HUES6 (cell line): ENCODE results near the gene SLC9A3.

Experiments
- H3K27ac ChIP-seq: 2 replicates; pipeline ENCODE4 v1.7.0; 2013; ENCODE audit warnings: low read depth, mild to moderate bottlenecking, low read length, inconsistent platforms
- H3K27me3 ChIP-seq: 2 replicates; pipeline ENCODE4 v1.6.1; 2013; ENCODE audit warnings: low read length; ENCODE audit not compliant: control insufficient read depth, insufficient read depth
- H3K36me3 ChIP-seq: 2 replicates; pipeline ENCODE4 v1.6.1; 2013; ENCODE audit warnings: low read length; ENCODE audit not compliant: control insufficient read depth, insufficient read depth
- H3K4me1 ChIP-seq: 2 replicates; pipeline ENCODE4 v1.6.1; 2013; ENCODE audit warnings: low read length; ENCODE audit not compliant: control insufficient read depth, insufficient read depth
- H3K4me3 ChIP-seq: 2 replicates; pipeline ENCODE4 v1.5.1; 2013; ENCODE audit warnings: low read depth, low read length
- H3K9ac ChIP-seq: one replicate; pipeline ENCODE4 v1.6.1; 2013; ENCODE audit warnings: mild to moderate bottlenecking, low read length
- H3K9me3 ChIP-seq: 2 replicates; pipeline ENCODE4 v1.6.1; 2013; ENCODE audit warnings: low read depth, low read length; ENCODE audit not compliant: control insufficient read depth, insufficient read depth

Gene SLC9A3

DNA sequence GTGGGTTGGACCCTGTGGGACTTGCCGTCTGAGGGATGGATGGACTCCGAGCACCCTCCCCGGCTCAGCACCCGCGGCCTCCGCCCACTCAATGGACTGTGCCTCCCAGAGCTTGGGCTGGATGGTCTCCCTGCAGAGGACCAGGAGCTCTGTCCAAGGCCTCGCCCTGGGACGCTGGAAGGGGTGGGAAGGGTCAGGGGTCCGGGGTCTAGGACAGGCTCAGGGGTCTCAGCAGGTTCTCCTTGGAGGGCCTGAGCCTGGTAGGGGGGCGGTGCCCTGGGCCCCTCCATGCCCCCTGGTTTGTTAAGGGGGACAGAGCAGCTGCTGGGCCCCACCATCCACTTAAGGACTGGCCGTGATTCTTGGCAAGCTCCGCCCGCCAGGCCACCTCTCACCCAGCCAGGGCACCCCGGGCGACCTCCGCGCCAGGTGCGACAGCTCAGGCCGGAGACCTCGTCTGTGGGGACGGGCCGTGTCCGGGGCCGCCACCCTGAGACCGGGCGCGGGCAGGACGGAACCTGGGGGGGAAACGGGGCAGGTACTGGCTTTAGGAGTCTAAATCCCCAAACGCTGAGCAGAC, 52.1 kb downstream of the SLC9A3 start:
- no peaks in the 10 kb centered on the region for H3K9me3 ChIP-seq
- peak overlapping the region; percentile 79 for H3K4me3 ChIP-seq
- H3K9ac ChIP-seq, result peak overlapping the region; percentile 82
- peaks cover 22% of the 10 kb centered on the region for H3K27me3 ChIP-seq
- peak overlapping the region; percentile 94 for H3K27ac ChIP-seq
- peaks cover 12% of the 10 kb centered on the region; the same call in 1 of the 2 replicates for H3K4me1 ChIP-seq
- peaks cover 10% of the 10 kb centered on the region; the same call in 1 of the 2 replicates for H3K36me3 ChIP-seq

DNA sequence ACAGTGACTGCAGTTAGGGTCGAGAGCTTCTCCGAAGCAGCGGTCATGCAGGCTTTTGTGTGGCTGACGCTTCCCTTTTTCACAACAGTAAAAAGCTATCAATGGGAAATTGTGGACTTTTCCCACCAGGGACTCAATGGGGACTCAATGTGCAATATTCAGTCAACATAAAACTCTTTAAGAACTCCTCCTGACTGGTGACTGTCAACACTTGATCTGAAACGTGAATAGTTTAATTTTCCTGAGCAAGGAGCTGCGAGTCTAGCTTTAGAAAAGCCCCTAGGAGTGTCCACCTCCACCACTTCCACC, 52.5 kb downstream of the SLC9A3 start:
- Histone ChIP-seq H3K36me3 (peaks cover 14% of the 10 kb centered on the region), H3K4me3 (peak overlapping the region; percentile 79), H3K9ac (no peak overlapping the region), H3K4me1 (peaks cover 12% of the 10 kb centered on the region; the same call in 1 of the 2 replicates), H3K27me3 (peaks cover 22% of the 10 kb centered on the region), H3K9me3 (no peaks in the 10 kb centered on the region), H3K27ac (no peak overlapping the region)

- no peaks in the 10 kb centered on the region for H3K9me3 ChIP-seq
- H3K4me3 ChIP-seq, result peak overlapping the region; percentile 79; the same call in 1 of the 2 replicates
- H3K4me1 ChIP-seq, result peaks cover 12% of the 10 kb centered on the region; the same call in 1 of the 2 replicates
- H3K36me3 ChIP-seq, result peaks cover 20% of the 10 kb centered on the region
- H3K27ac ChIP-seq, result no peak overlapping the region
- H3K27me3 ChIP-seq, result peaks cover 22% of the 10 kb centered on the region
- no peak overlapping the region for H3K9ac ChIP-seq
These were observed 53.1 kb downstream of the SLC9A3 start for GRCh38 chr5:470961-471749.

DNA sequence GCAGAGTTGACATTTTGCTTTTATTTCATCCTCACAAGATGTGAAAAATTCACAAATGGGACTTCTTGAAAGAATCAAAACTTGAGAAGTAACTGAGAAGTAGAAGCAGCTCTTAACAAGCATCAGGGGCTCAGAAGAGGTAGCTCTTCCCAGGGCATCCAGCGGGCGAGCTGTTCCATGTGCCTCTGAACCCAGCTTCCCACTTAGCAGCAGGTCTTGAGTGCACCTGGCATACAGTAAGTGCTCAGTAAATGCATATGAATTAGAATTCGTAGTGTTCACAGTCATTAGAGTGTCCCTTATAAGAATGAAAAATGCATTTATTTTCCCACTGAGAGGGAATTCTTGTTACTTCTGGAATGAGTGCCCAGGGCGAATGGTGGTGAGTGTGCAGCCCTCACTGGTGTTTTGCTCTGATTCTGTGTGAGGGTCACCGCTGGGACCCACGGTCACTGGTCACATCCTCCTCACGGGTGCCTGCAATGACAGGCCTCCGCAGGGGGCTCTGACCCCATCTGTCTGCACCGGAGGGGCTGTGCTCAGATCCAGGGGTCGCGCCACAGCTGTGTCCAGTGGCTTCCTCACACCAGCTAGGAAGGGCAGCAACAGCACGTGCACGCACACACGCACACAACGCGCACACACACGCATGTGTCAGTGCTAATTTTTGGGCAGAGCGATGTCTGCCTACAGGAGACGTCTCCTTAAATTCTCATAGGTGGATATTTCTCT, 54.3 kb downstream of the SLC9A3 start:
- H3K27ac ChIP-seq, result no peak overlapping the region
- H3K4me1 ChIP-seq, result peaks cover 12% of the 10 kb centered on the region; the same call in 1 of the 2 replicates
- H3K4me3 ChIP-seq, result no peak overlapping the region
- peaks cover 11% of the 10 kb centered on the region for H3K27me3 ChIP-seq
- H3K9ac ChIP-seq, result no peak overlapping the region
- H3K36me3 ChIP-seq, result peaks cover 29% of the 10 kb centered on the region
- no peaks in the 10 kb centered on the region for H3K9me3 ChIP-seq

DNA sequence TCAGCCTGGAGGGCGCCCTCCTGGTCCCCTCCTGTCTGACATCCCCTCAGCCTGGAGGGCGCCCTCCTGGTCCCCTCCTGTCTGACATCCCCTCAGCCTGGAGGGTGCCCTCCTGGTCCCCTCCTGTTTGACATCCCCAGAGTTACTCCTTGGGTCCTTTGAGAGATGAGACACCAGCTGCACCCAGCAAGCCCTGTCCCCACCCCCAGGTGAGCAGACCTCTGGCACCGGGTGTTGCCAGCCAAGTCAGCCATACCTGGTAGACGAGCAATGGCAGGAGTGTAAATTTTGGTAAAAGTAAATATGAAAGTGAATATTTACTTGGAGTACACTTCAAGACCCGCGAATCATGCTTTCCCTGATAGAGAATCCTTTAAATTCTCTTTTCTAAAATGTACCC, 55.8 kb downstream of the SLC9A3 start:
- H3K4me3 ChIP-seq, result no peak overlapping the region
- no peaks in the 10 kb centered on the region for H3K9me3 ChIP-seq
- no peak overlapping the region for H3K9ac ChIP-seq
- no peak overlapping the region for H3K27ac ChIP-seq
- no peaks in the 10 kb centered on the region for H3K27me3 ChIP-seq
- peaks cover 38% of the 10 kb centered on the region for H3K36me3 ChIP-seq
- peaks cover 12% of the 10 kb centered on the region; the same call in 1 of the 2 replicates for H3K4me1 ChIP-seq

DNA sequence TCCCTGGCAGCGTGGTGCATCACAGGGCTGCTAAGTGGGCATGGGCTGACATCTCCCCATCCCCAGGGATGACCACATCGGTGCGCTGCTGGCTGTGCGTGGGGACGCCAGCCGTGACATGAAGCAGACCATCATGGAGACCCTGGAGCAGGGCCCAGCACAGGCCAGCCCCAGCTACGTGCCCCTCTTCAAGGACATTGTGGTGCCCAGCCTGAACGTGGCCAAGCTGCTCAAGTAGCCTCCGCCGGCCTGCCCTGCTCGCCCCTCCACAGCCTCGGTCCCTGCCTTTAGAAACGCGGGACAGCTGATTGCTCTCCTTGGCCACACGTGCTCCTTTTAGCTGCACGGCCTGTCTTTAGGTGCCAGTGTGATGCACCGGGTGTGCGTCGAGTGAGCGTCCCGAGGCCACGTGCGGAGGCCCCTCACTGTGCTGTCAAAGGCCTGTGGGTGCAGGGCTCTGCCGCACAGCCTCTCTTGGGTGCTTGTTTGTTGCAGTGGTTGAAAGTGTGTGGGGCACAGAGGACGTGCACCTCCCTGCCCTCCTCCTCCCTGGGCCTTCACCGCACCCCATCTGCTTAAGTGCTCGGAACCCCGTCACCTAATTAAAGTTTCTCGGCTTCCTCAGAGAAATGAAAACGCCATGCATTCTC, 57.5 kb downstream of the SLC9A3 start:
- no peak overlapping the region for H3K9ac ChIP-seq
- H3K9me3 ChIP-seq, result no peaks in the 10 kb centered on the region
- no peak overlapping the region for H3K4me3 ChIP-seq
- H3K4me1 ChIP-seq, result peaks cover 4% of the 10 kb centered on the region; the same call in 1 of the 2 replicates
- H3K27me3 ChIP-seq, result no peaks in the 10 kb centered on the region
- no peak overlapping the region for H3K27ac ChIP-seq
- peaks cover 48% of the 10 kb centered on the region for H3K36me3 ChIP-seq

DNA sequence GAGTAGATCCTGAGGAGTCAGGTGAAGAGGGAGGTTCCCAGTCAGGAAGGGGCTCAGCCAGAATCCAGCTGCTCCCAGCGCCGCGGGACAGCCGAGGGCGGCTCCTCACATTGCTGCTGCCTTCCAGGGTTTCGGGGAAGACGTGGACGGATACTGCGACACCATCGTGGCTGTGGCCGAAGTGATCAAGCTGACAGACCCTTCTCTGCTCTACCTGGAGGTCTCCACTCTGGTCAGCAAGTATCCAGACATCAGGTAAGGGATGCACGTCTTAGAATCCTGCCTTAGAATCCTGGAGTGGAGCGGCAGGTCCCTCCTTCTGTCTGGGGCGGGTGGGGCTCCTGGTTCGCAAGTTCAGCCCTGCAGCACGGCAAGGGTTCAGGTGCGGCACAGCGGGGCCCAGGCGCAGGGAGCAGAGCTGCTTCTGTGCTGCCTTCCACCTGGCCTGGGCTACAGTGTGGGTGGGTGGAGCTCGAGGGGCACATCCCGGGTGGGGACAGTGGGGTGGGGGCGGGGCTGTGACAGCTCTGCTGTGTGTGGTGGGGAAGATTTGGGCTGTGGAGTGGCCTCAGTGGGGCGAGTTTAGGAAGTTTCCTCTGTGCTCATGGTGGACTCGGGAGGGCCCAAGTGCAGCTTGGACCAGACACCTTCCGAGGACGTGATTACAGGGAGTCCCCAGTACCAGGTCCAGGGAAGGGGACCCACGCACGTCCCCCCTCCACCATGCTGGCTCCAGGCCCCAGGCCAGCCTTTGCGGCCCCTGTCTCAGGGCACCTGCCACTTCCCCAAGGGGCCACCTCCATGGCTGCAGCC, 58.5 kb downstream of the SLC9A3 start:
- no peak overlapping the region for H3K9ac ChIP-seq

GRCh38 chr5:464843-465590, 59.2 kb downstream of the SLC9A3 start:
- H3K4me1 ChIP-seq, result no peaks in the 10 kb centered on the region
- H3K27me3 ChIP-seq, result no peaks in the 10 kb centered on the region
- H3K27ac ChIP-seq, result no peak overlapping the region; the same call in 1 of the 2 replicates
- H3K9ac ChIP-seq, result no peak overlapping the region
- peaks cover 53% of the 10 kb centered on the region for H3K36me3 ChIP-seq
- H3K4me3 ChIP-seq, result no peak overlapping the region
- no peaks in the 10 kb centered on the region for H3K9me3 ChIP-seq

More for the DNA sequence above, 58.5 kb downstream of the SLC9A3 start:
- H3K9me3 ChIP-seq, result no peaks in the 10 kb centered on the region
- no peaks in the 10 kb centered on the region for H3K27me3 ChIP-seq
- no peak overlapping the region for H3K4me3 ChIP-seq
- H3K27ac ChIP-seq, result no peak overlapping the region; the same call in 1 of the 2 replicates
- no peaks in the 10 kb centered on the region for H3K4me1 ChIP-seq
- peaks cover 48% of the 10 kb centered on the region for H3K36me3 ChIP-seq

GRCh38 chr5:464446-464842, 59.8 kb downstream of the SLC9A3 start:
- no peaks in the 10 kb centered on the region for H3K4me1 ChIP-seq
- H3K27ac ChIP-seq, result no peak overlapping the region
- no peak overlapping the region for H3K4me3 ChIP-seq
- H3K9ac ChIP-seq, result no peak overlapping the region
- peaks cover 55% of the 10 kb centered on the region for H3K36me3 ChIP-seq
- H3K9me3 ChIP-seq, result no peaks in the 10 kb centered on the region
- no peaks in the 10 kb centered on the region for H3K27me3 ChIP-seq

DNA sequence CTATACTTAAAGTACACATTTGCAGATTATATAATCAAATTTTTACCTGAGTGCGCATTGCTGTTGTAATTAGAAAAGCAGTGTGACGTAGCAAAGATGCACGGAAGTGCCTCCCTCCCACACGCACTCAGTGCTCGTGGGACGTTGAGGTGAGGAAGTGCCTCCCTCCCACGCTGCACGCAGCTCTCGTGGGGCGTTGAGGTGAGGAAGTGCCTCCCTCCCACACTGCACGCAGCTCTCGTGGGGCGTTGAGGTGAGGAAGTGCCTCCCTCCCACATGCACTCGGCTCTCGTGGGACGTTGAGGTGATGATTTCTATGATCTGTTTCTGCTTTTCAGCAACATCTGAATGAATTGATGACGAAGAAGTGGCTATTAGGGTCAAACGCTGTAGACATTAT, 60.3 kb downstream of the SLC9A3 start:
- Histone ChIP-seq H3K27ac (no peak overlapping the region), H3K9ac (no peak overlapping the region), H3K36me3 (peaks cover 57% of the 10 kb centered on the region), H3K27me3 (no peaks in the 10 kb centered on the region), H3K4me3 (no peak overlapping the region), H3K9me3 (no peaks in the 10 kb centered on the region), H3K4me1 (no peaks in the 10 kb centered on the region)
